VCaP (cell line): Measurements from ENCODE around the gene SCML2.

Experiments used
- H3K27ac ChIP-seq: fragments of 450-650 bp; 2 replicates; pipeline ENCODE4 v1.5.1; 2017
- CTCF ChIP-seq: fragments of 450-650 bp; conservative IDR thresholded peaks from 2 replicates; pipeline ENCODE4 v1.5.1; 2017; ENCODE audit warnings: mild to moderate bottlenecking, moderate library complexity

The SCML2 gene

DNA sequence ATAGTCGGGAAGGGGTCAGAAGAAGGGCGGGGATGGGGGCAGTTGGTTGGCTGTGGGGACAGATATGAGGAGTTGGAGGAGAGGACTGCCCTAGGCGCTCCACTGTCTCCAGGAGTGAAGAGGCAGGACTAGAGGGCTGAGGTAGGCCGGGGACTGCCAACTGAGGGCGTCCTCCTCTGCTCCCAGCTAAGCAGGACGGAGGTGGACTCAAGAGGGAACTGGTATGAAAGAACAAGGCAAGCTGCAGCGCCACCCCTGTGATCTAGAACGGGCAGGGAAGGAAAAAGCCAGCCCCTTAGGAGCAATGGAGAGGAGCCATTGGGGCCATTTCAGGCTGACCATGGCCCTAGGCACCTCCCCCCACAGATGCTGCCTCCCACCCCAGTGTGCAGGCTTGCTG lies 147.8 kb downstream of the SCML2 start:
- no peak overlapping the region for H3K27ac ChIP-seq
- TF ChIP-seq CTCF = no peak

GRCh38 chrX:18203631-18204030 lies 150.9 kb downstream of the SCML2 start:
- no peak overlapping the region for H3K27ac ChIP-seq
- no peak for TF ChIP-seq CTCF

DNA sequence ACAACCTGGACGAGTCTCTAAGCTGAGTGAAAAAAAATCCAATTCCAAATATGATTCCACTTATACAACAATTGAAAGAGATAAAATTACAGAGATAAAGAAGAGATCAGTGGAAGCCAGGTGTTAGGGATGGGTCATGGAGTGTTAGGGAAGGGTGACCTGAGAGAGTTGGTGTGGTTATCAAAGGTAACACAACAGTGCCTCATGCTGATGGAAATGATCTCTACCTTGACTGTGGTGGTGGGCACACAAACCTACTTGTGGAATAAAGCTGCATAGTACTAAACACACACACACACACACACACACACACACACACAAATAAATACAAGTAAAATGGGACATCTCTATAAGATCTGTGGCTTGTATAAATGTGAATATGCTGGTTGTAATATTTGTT lies 159.8 kb downstream of the SCML2 start:
- no peak overlapping the region for H3K27ac ChIP-seq
- no peak; the same call in 1 of the 2 replicates for TF ChIP-seq CTCF
